Measurements from ENCODE around the gene PIK3CA.
"Not testable (repeated sequence)": the region's sequence is repeated elsewhere in the genome, so short reads cannot be mapped to it uniquely, and the experiment has no call there.

DNA sequence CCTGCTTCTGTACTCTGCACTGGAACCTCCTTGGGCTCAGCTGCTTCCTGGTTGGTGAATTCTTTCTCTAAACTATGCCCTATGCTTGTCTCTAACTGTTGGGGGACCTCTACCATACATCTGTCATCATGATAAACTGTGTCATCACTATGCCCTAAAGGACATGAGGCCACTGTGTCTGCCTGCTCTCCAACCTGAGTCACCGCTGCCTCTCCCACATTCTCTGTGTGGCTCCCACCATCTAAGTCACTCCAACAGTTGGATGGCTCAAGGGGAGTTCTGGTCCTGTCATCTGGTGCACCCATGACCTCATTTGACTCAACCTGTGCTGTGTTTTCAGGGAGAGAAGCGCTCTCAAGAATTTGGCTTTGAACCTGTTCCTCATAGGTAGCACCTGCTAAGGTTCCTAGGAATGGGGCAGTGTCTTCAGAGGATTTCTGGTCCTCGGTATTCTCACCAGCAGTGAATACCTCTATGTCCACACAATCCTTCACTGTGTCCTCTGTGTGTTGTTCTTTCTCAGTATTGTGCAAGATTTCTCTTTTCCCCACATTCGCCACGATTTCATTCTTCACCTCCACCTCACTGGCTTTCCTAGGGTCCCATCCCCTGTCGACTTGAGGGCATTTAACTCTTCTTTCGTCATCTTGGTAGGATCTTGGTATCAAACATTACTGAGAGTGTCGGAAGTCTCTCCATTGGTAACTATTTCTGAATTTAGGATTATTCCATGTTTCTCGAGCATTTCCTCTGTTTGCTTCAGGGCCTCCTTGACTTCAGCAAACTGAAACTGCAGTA is 112.0 kb downstream of the PIK3CA start:
- TF ChIP-seq, protein P1, sequence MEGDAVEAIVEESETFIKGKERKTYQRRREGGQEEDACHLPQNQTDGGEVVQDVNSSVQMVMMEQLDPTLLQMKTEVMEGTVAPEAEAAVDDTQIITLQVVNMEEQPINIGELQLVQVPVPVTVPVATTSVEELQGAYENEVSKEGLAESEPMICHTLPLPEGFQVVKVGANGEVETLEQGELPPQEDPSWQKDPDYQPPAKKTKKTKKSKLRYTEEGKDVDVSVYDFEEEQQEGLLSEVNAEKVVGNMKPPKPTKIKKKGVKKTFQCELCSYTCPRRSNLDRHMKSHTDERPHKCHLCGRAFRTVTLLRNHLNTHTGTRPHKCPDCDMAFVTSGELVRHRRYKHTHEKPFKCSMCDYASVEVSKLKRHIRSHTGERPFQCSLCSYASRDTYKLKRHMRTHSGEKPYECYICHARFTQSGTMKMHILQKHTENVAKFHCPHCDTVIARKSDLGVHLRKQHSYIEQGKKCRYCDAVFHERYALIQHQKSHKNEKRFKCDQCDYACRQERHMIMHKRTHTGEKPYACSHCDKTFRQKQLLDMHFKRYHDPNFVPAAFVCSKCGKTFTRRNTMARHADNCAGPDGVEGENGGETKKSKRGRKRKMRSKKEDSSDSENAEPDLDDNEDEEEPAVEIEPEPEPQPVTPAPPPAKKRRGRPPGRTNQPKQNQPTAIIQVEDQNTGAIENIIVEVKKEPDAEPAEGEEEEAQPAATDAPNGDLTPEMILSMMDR (IDR thresholded peaks at IDR 0.05) = not testable (repeated sequence)
- TF ChIP-seq EZH2, EZH2phosphoT487 (IDR thresholded peaks at IDR 0.05): not testable (repeated sequence)
